ENCODE results near the gene TCL1B.

DNA sequence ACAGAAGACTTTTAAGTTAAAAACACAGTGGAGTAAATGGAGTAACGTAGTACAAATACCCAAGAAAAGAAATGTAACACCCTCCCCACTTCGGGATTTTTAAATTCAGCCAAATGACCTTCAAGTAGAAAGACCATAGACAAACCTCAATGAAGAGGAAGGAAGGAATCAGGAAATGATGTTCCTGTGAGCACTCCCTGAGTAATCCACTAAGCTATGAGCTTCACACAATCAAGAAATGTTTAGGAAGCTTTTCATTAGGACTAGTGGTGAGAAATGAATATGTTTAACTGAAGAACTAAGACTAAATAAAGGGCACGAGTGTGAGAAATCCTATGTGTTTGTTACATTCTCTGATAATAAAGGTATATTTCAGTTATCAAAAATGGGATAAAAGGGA lies 17.6 kb downstream of the TCL1B start:
- TF ChIP-seq POLR2A (IDR thresholded peaks at IDR 0.05; ENCODE audit: low read depth, low read length) (no peak), TAF1 (IDR thresholded peaks at IDR 0.05; ENCODE audit: low read depth, low read length) (no peak)

All from GM12891 (cell line).